Glutamatergic neuron (in vitro differentiated cells): ENCODE data around the gene C19orf44. TPM values are rescaled to one million over a fixed set of nuclear protein-coding genes. Genes with fewer than 3 reads are reported as not detected.
"Not testable (repeated sequence)": the region's sequence is repeated elsewhere in the genome, so short reads cannot be mapped to it uniquely, and the experiment has no call there.

ENCODE experiments used
- DNase-seq: peaks from one replicate; pipeline ENCODE4 v3.0.0; 2022
- H3K27ac Mint-ChIP-seq: one replicate; pipeline ENCODE4 v1.8.0; 2020; ENCODE audit warnings: mild to moderate bottlenecking, mixed read lengths, inconsistent platforms; ENCODE audit not compliant: unreplicated experiment
- H3K27me3 Mint-ChIP-seq: one replicate; pipeline ENCODE4 v1.8.0; 2020; ENCODE audit warnings: mild to moderate bottlenecking, moderate library complexity, mixed read lengths, inconsistent platforms; ENCODE audit not compliant: unreplicated experiment
- H3K36me3 Mint-ChIP-seq: one replicate; pipeline ENCODE4 v1.8.0; 2020; ENCODE audit warnings: mild to moderate bottlenecking, mixed read lengths, inconsistent platforms; ENCODE audit not compliant: unreplicated experiment
- H3K4me1 Mint-ChIP-seq: one replicate; pipeline ENCODE4 v1.8.0; 2020; ENCODE audit warnings: mild to moderate bottlenecking, low read depth, mixed read lengths, inconsistent platforms; ENCODE audit not compliant: unreplicated experiment
- H3K4me3 Mint-ChIP-seq: one replicate; pipeline ENCODE4 v1.8.0; 2020; ENCODE audit warnings: mild to moderate bottlenecking, mixed read lengths, inconsistent platforms; ENCODE audit not compliant: unreplicated experiment
- H3K9me3 Mint-ChIP-seq: one replicate; pipeline ENCODE4 v1.8.0; 2020; ENCODE audit warnings: mild to moderate bottlenecking, moderate library complexity, mixed read lengths, inconsistent platforms; ENCODE audit not compliant: unreplicated experiment
- CTCF ChIP-seq: fragments of 200-600 bp; sonication (generic); IDR thresholded peaks from one replicate; pipeline ENCODE4 v1.5.0; 2021; ENCODE audit not compliant: partially characterized antibody, unreplicated experiment
- total RNA-seq: library from RNA; stranded (reverse); fragmentation: NEBNext Ultra II Directional; extraction: Animal tissue kit (Norgen Biotek cat#: 25700); gene quantifications from one replicate; pipeline ENCODE4 v1.2.1, GENCODE V29; 2021; ENCODE audit not compliant: unreplicated experiment

C19orf44 gene
- total RNA-seq, 1 donor from 2014 or later, result 5.0 TPM

- Mint-ChIP-seq H3K9me3 (peaks cover 2% of the 10 kb centered on the region), H3K4me1 (no peaks in the 10 kb centered on the region), H3K4me3 (peak overlapping the region; percentile 78), H3K27ac (no peak overlapping the region), H3K27me3 (peaks cover 2% of the 10 kb centered on the region), H3K36me3 (peaks cover 4% of the 10 kb centered on the region)
- TF ChIP-seq CTCF, result no peak
- no peak for DNase-seq
These were observed 1.6 kb downstream of the C19orf44 start for GRCh38 chr19:16497837-16498236.

GRCh38 chr19:16504271-16504670 lies 8.1 kb downstream of the C19orf44 start:
- no peak for TF ChIP-seq CTCF
- Mint-ChIP-seq H3K27me3 (peaks cover 2% of the 10 kb centered on the region), H3K27ac (no peak overlapping the region), H3K4me3 (no peak overlapping the region), H3K36me3 (peaks cover 4% of the 10 kb centered on the region), H3K9me3 (no peaks in the 10 kb centered on the region), H3K4me1 (no peaks in the 10 kb centered on the region)
- DNase-seq, result no peak

GRCh38 chr19:16506161-16506560 lies 10.0 kb downstream of the C19orf44 start:
- not testable (repeated sequence) for DNase-seq, H3K4me1 Mint-ChIP-seq, H3K9me3 Mint-ChIP-seq, H3K4me3 Mint-ChIP-seq, H3K36me3 Mint-ChIP-seq, H3K27ac Mint-ChIP-seq, H3K27me3 Mint-ChIP-seq

GRCh38 chr19:16506961-16507360 lies 10.8 kb downstream of the C19orf44 start:
- H3K36me3 Mint-ChIP-seq, result no peaks in the 10 kb centered on the region
- DNase-seq, result no peak
- peaks cover 2% of the 10 kb centered on the region for H3K27me3 Mint-ChIP-seq
- no peak for TF ChIP-seq CTCF
- no peak overlapping the region for H3K4me3 Mint-ChIP-seq
- no peaks in the 10 kb centered on the region for H3K4me1 Mint-ChIP-seq
- H3K9me3 Mint-ChIP-seq, result no peaks in the 10 kb centered on the region
- no peak overlapping the region for H3K27ac Mint-ChIP-seq

- DNase-seq, result no peak
These were observed 12.4 kb downstream of the C19orf44 start for GRCh38 chr19:16508546-16508945.

More at GRCh38 chr19:16508546-16508945, 12.4 kb downstream of the C19orf44 start:
- H3K4me3 Mint-ChIP-seq, result no peak overlapping the region
- no peak for TF ChIP-seq CTCF
- H3K9me3 Mint-ChIP-seq, result no peaks in the 10 kb centered on the region
- no peak overlapping the region for H3K27ac Mint-ChIP-seq
- no peaks in the 10 kb centered on the region for H3K27me3 Mint-ChIP-seq
- no peaks in the 10 kb centered on the region for H3K36me3 Mint-ChIP-seq
- H3K4me1 Mint-ChIP-seq, result no peaks in the 10 kb centered on the region
